PC-3 (cell line): ENCODE measurements around the gene CSPG4. TPM values are rescaled to one million over a fixed set of nuclear protein-coding genes. Genes with fewer than 3 reads are reported as not detected.
"Not testable (repeated sequence)": the region's sequence is repeated elsewhere in the genome, so short reads cannot be mapped to it uniquely, and the experiment has no call there.

Experiments
- ATAC-seq: fragments of 200-7000 bp; cut with Tn5 transposase; 2 replicates; pipeline ENCODE4 v1.9.1; 2020; ENCODE audit warnings: mild to moderate bottlenecking, moderate library complexity
- BruUV-seq: library from RNA; stranded (reverse); fragments of 400-500 nt; replicated peaks from 2 replicates; lab custom pipeline; 2021; lab: Mats Ljungman, UMichigan
- CTCF ChIA-PET: fragments of 300-600 bp; sonication (Branson Sonifier 250); formaldehyde crosslinking; loops from one replicate; lab custom pipeline; 2022; ENCODE audit warnings: antibody characterized with exemption; lab: Charles Lee
- POLR2A ChIA-PET: fragments of 300-600 bp; sonication (Branson Sonifier 250); formaldehyde crosslinking; loops from one replicate; lab custom pipeline; 2022; ENCODE audit warnings: antibody characterized with exemption; ENCODE audit not compliant: unreplicated experiment; lab: Charles Lee
- DNase-seq: peaks from one replicate; pipeline ENCODE4 v3.0.0-alpha.2; 2015
- H2AFZ ChIP-seq: fragments of 300-600 bp; sonication (generic); 2 replicates; pipeline ENCODE4 v1.6.0; 2016; ENCODE audit warnings: antibody characterized with exemption, low read length
- H3F3A ChIP-seq: fragments of 300-600 bp; sonication (generic); one replicate; pipeline ENCODE4 v1.6.0; 2017; ENCODE audit warnings: antibody characterized with exemption, low read length, control low read depth, mild to moderate bottlenecking; ENCODE audit not compliant: unreplicated experiment
- H3K27ac ChIP-seq: fragments of 300-600 bp; sonication (generic); 2 replicates; pipeline ENCODE4 v1.5.1; 2016; ENCODE audit warnings: mild to moderate bottlenecking, low read length
- H3K27me3 ChIP-seq: fragments of 300-600 bp; sonication (generic); 2 replicates; pipeline ENCODE4 v1.6.1; 2016; ENCODE audit warnings: low read length, mixed read lengths
- H3K36me3 ChIP-seq: fragments of 300-600 bp; sonication (generic); 2 replicates; pipeline ENCODE4 v1.6.1; 2016; ENCODE audit warnings: low read depth, mixed run types, low read length, mixed read lengths
- H3K4me1 ChIP-seq: fragments of 300-600 bp; sonication (generic); 2 replicates; pipeline ENCODE4 v1.5.1; 2016; ENCODE audit warnings: low read length; ENCODE audit not compliant: insufficient read depth
- H3K4me2 ChIP-seq: fragments of 300-600 bp; sonication (generic); 2 replicates; pipeline ENCODE4 v1.6.0; 2016; ENCODE audit warnings: low read length
- H3K4me3 ChIP-seq: fragments of 300-600 bp; sonication (generic); 2 replicates; pipeline ENCODE4 v1.5.1; 2016; ENCODE audit warnings: mild to moderate bottlenecking, low read length, mixed read lengths
- H3K79me2 ChIP-seq: fragments of 300-600 bp; sonication (generic); 2 replicates; pipeline ENCODE4 v1.6.1; 2017; ENCODE audit warnings: low read length, mixed read lengths
- H3K9ac ChIP-seq: fragments of 300-600 bp; sonication (generic); 2 replicates; pipeline ENCODE4 v1.6.0; 2016; ENCODE audit warnings: mild to moderate bottlenecking, low read length
- H3K9me2 ChIP-seq: fragments of 300-600 bp; sonication (generic); replicated peaks from 2 replicates; pipeline ENCODE4 v1.6.1; 2016; ENCODE audit warnings: mixed run types, low read length, mixed read lengths
- H3K9me3 ChIP-seq: fragments of 300-600 bp; sonication (generic); 2 replicates; pipeline ENCODE4 v1.6.1; 2016; ENCODE audit warnings: low read length, mixed read lengths
- H4K20me1 ChIP-seq: fragments of 300-600 bp; sonication (generic); 2 replicates; pipeline ENCODE4 v1.6.1; 2016; ENCODE audit warnings: low read length, mixed read lengths
- CTCF ChIP-seq: fragments of 300-600 bp; sonication (generic); conservative IDR thresholded peaks from 2 replicates; pipeline ENCODE4 v1.5.1; 2017; ENCODE audit warnings: antibody characterized with exemption, low read depth, mild to moderate bottlenecking, low read length
- EZH2 ChIP-seq: fragments of 300-600 bp; sonication (generic); IDR thresholded peaks from one replicate; pipeline ENCODE4 v1.6.1; 2017; ENCODE audit warnings: antibody characterized with exemption, mild to moderate bottlenecking, low read length; ENCODE audit not compliant: unreplicated experiment
- EZH2phosphoT487 ChIP-seq: fragments of 300-600 bp; sonication (generic); IDR thresholded peaks from 2 replicates; pipeline ENCODE4 v1.6.1; 2018; ENCODE audit warnings: mild to moderate bottlenecking, antibody characterized with exemption, low read length, borderline replicate concordance
- intact Hi-C: fragments of 100-400 bp; cut with micrococcal nuclease; formaldehyde crosslinking; loops from 2 replicates; pipeline ENCODE4 v1.9.0; 2023
- total RNA-seq: library from RNA; depleted of rRNA; stranded (reverse); fragments of >200 nt; gene quantifications from 2 replicates; pipeline ENCODE4 v1.2.3, GENCODE V29; 2014

CSPG4 gene
- total RNA-seq, 1 experiment from 2014 or later = 2.0 TPM

GRCh38 chr15:75704618-75705017 is 8.0 kb downstream of the CSPG4 start:
- TF ChIP-seq EZH2phosphoT487 = no peak
- no peak for TF ChIP-seq EZH2
- TF ChIP-seq CTCF = no peak
- intact Hi-C loops = no loop called here
- Histone ChIP-seq H3K4me2 (no peak overlapping the region), H3K27ac (no peak overlapping the region), H3K9me2 (no peaks in the 10 kb centered on the region), H2AFZ (no peak overlapping the region), H3K79me2 (no peaks in the 10 kb centered on the region), H3K27me3 (no peaks in the 10 kb centered on the region), H3K9ac (no peak overlapping the region), H3K4me3 (no peak overlapping the region), H3K36me3 (no peaks in the 10 kb centered on the region), H3K4me1 (peaks cover 13% of the 10 kb centered on the region), H3F3A (no peaks in the 10 kb centered on the region), H3K9me3 (no peaks in the 10 kb centered on the region), H4K20me1 (no peaks in the 10 kb centered on the region)
- no TSS peak for BruUV-seq
- DNase-seq (no peak), ATAC-seq (no peak)
- CTCF ChIA-PET = no interaction called here
- POLR2A ChIA-PET = no interaction called here

- CTCF ChIA-PET = no interaction called here
- TF ChIP-seq EZH2 = no peak
- no peak for TF ChIP-seq CTCF
- no peak for TF ChIP-seq EZH2phosphoT487
- DNase-seq = no peak
These were observed 8.4 kb downstream of the CSPG4 start for GRCh38 chr15:75704263-75704615.

GRCh38 chr15:75703440-75704262 is 9.0 kb downstream of the CSPG4 start:
- H3K9ac ChIP-seq, H4K20me1 ChIP-seq, H3K27ac ChIP-seq, H2AFZ ChIP-seq, BruUV-seq, DNase-seq, H3K9me3 ChIP-seq, CTCF ChIA-PET, H3K36me3 ChIP-seq, intact Hi-C loops, H3F3A ChIP-seq, H3K79me2 ChIP-seq, H3K9me2 ChIP-seq, H3K4me2 ChIP-seq, POLR2A ChIA-PET, H3K27me3 ChIP-seq, H3K4me3 ChIP-seq: not testable (repeated sequence)
- peak; percentile 68 for ATAC-seq
- H3K4me1 ChIP-seq = peaks cover 13% of the 10 kb centered on the region

More at GRCh38 chr15:75704263-75704615, 8.4 kb downstream of the CSPG4 start:
- ATAC-seq = no peak
- no TSS peak for BruUV-seq
- Histone ChIP-seq H3K27ac (no peak overlapping the region), H3K36me3 (no peaks in the 10 kb centered on the region), H3K4me3 (no peak overlapping the region), H3K79me2 (no peaks in the 10 kb centered on the region), H3K4me2 (no peak overlapping the region), H2AFZ (no peak overlapping the region), H3K4me1 (peaks cover 13% of the 10 kb centered on the region), H3F3A (no peaks in the 10 kb centered on the region), H3K9me2 (no peaks in the 10 kb centered on the region), H3K27me3 (no peaks in the 10 kb centered on the region), H3K9me3 (no peaks in the 10 kb centered on the region), H4K20me1 (no peaks in the 10 kb centered on the region), H3K9ac (no peak overlapping the region)
- intact Hi-C loops = no loop called here
- POLR2A ChIA-PET = no interaction called here
